H1 (cell line): ENCODE data around the gene DERL3. TPM values are rescaled to one million over a fixed set of nuclear protein-coding genes. Genes with fewer than 3 reads are reported as not detected.

Experiments used
- CTCF ChIA-PET: fragments of 300-600 bp; sonication (Branson Sonifier 250); formaldehyde crosslinking; loops from one replicate; lab custom pipeline; 2021; ENCODE audit not compliant: partially characterized antibody; lab: Charles Lee
- POLR2A ChIA-PET: fragments of 300-600 bp; sonication (Branson Sonifier 250); formaldehyde crosslinking; loops from one replicate; lab custom pipeline; 2021; ENCODE audit warnings: inconsistent platforms; ENCODE audit not compliant: partially characterized antibody; lab: Charles Lee
- DNase-seq, 2 experiments: peaks; one replicate each; pipeline versions ENCODE4 v3.0.0 to v3.0.0-alpha.2; 2010 to 2022; ENCODE audit warnings: low spot score in 2 of 2, low read depth in 1 of 2, mixed read lengths in 1 of 2
- FAIRE-seq: peaks from 2 replicates; lab custom pipeline; 2011; peaks lifted over from hg19 to GRCh38; lab: Jason Lieb, UNC
- H2AFZ ChIP-seq: 2 replicates; pipeline ENCODE4 v1.8.1; 2012; ENCODE audit warnings: low read length, inconsistent platforms
- H2AK5ac ChIP-seq: 2 replicates; pipeline ENCODE4 v1.6.1; 2013; ENCODE audit warnings: low read depth, low read length
- H2BK120ac ChIP-seq: replicated peaks from 2 replicates; pipeline ENCODE3; 2013; ENCODE audit warnings: low read depth, low read length, inconsistent platforms
- H2BK12ac ChIP-seq: 2 replicates; pipeline ENCODE4 v1.6.1; 2013; ENCODE audit warnings: low read depth, low read length
- H2BK15ac ChIP-seq: 2 replicates; pipeline ENCODE4 v1.6.1; 2013; ENCODE audit warnings: low read length
- H2BK20ac ChIP-seq: 2 replicates; pipeline ENCODE4 v1.6.1; 2013; ENCODE audit warnings: low read length
- H2BK5ac ChIP-seq: 2 replicates; pipeline ENCODE4 v1.6.1; 2013; ENCODE audit warnings: low read depth, low read length
- H3K14ac ChIP-seq: 2 replicates; pipeline ENCODE4 v1.6.1; 2013; ENCODE audit warnings: inconsistent platforms; ENCODE audit not compliant: insufficient read length
- H3K18ac ChIP-seq: 2 replicates; pipeline ENCODE4 v1.6.1; 2013; ENCODE audit warnings: low read length; ENCODE audit errors: extremely low read depth
- H3K23ac ChIP-seq: 2 replicates; pipeline ENCODE4 v1.6.1; 2013; ENCODE audit warnings: inconsistent platforms; ENCODE audit not compliant: insufficient read length
- H3K23me2 ChIP-seq: 2 replicates; pipeline ENCODE4 v1.6.1; 2013; ENCODE audit warnings: low read depth, low read length
- H3K27ac ChIP-seq: 2 replicates; pipeline ENCODE4 v1.6.1; 2011; ENCODE audit warnings: low read depth, low read length, inconsistent platforms
- H3K27me3 ChIP-seq, 4 experiments: replicated peaks in 1 of 4; 1 replicate in 1 of 4; 2 replicates in 3 of 4; pipeline versions ENCODE4 v1.6.1 to v1.8.1; 2011 to 2013; ENCODE audit warnings: low read length in 3 of 4, mild to moderate bottlenecking in 3 of 4, inconsistent platforms in 2 of 4, mixed read lengths in 2 of 4, moderate library complexity in 1 of 4; ENCODE audit not compliant: control insufficient read depth in 3 of 4, insufficient read depth in 3 of 4; ENCODE audit errors: extremely low read depth in 1 of 4
- H3K36me3 ChIP-seq, 4 experiments: 2 replicates each; pipeline versions ENCODE4 v1.6.1 to v1.8.1; 2011 to 2013; ENCODE audit warnings: mild to moderate bottlenecking in 4 of 4, low read length in 3 of 4, moderate library complexity in 2 of 4, control low read depth in 1 of 4, inconsistent platforms in 1 of 4; ENCODE audit not compliant: insufficient read depth in 4 of 4, control insufficient read depth in 2 of 4
- H3K4ac ChIP-seq: replicated peaks from 2 replicates; pipeline ENCODE3; 2013; ENCODE audit warnings: low read length, low read depth, mixed read lengths, inconsistent platforms; ENCODE audit not compliant: insufficient read length
- H3K4me1 ChIP-seq, 4 experiments: replicated peaks in 1 of 4; 1 replicate in 1 of 4; 2 replicates in 3 of 4; pipeline versions ENCODE4 v1.6.1 to v1.8.1; 2011 to 2013; ENCODE audit warnings: low read length in 3 of 4, inconsistent platforms in 2 of 4, mixed read lengths in 1 of 4; ENCODE audit not compliant: insufficient read depth in 4 of 4, control insufficient read depth in 3 of 4
- H3K4me2 ChIP-seq, 2 experiments: 2 replicates each; pipeline versions ENCODE4 v1.6.1 to v1.8.1; 2011 to 2013; ENCODE audit warnings: low read depth in 2 of 2, low read length in 2 of 2, control low read depth in 1 of 2, inconsistent platforms in 1 of 2, mild to moderate bottlenecking in 1 of 2; ENCODE audit not compliant: insufficient read depth in 1 of 2
- H3K4me3 ChIP-seq, 4 experiments: fragments of 200-600, 300-600 bp in 1 of 4; sonication (generic), shearing (Covaris generic), sonication (Bioruptor Twin) in 1 of 4; 2 replicates each; pipeline versions ENCODE4 v1.5.1 to v1.8.1; 2011 to 2016; ENCODE audit warnings: low read length in 4 of 4, low read depth in 3 of 4, control low read depth in 2 of 4, inconsistent platforms in 2 of 4, mild to moderate bottlenecking in 2 of 4, mixed read lengths in 1 of 4, moderate library complexity in 1 of 4; ENCODE audit not compliant: insufficient read depth in 2 of 4; ENCODE audit errors: extremely low read depth in 1 of 4
- H3K56ac ChIP-seq: replicated peaks from 2 replicates; pipeline ENCODE3; 2013; ENCODE audit warnings: low read depth, mild to moderate bottlenecking, mixed read lengths, low read length, inconsistent platforms; ENCODE audit not compliant: insufficient read length
- H3K79me1 ChIP-seq: 2 replicates; pipeline ENCODE4 v1.6.1; 2013; ENCODE audit warnings: low read depth, low read length, control low read depth
- H3K79me2 ChIP-seq, 2 experiments: 2 replicates each; pipeline versions ENCODE4 v1.6.1 to v1.8.1; 2012 to 2013; ENCODE audit warnings: low read length in 2 of 2, mild to moderate bottlenecking in 2 of 2, inconsistent platforms in 1 of 2; ENCODE audit not compliant: insufficient read depth in 2 of 2, control insufficient read depth in 1 of 2
- H3K9ac ChIP-seq, 4 experiments: replicated peaks in 1 of 4; 1 replicate in 1 of 4; 2 replicates in 3 of 4; pipeline versions ENCODE4 v1.6.1 to v1.8.1; 2011 to 2013; ENCODE audit warnings: low read depth in 3 of 4, low read length in 3 of 4, control low read depth in 2 of 4, mild to moderate bottlenecking in 2 of 4, moderate library complexity in 2 of 4, inconsistent platforms in 1 of 4; ENCODE audit errors: extremely low read depth in 1 of 4
- H3K9me3 ChIP-seq, 2 experiments: 2 replicates each; pipeline versions ENCODE4 v1.6.1 to v1.8.1; 2012 to 2013; ENCODE audit warnings: mild to moderate bottlenecking in 2 of 2, moderate library complexity in 2 of 2, control low read depth in 1 of 2, inconsistent platforms in 1 of 2, low read depth in 1 of 2, low read length in 1 of 2, mixed read lengths in 1 of 2; ENCODE audit not compliant: insufficient read depth in 2 of 2
- H4K20me1 ChIP-seq, 2 experiments: replicated peaks in 1 of 2; 2 replicates each; pipeline versions ENCODE3 to v1.8.1; 2011 to 2013; ENCODE audit warnings: inconsistent platforms in 2 of 2, low read length in 2 of 2, mild to moderate bottlenecking in 1 of 2; ENCODE audit not compliant: insufficient read depth in 2 of 2, control insufficient read depth in 1 of 2
- H4K5ac ChIP-seq: 2 replicates; pipeline ENCODE4 v1.6.1; 2013; ENCODE audit warnings: low read length, low read depth, mixed read lengths, inconsistent platforms; ENCODE audit not compliant: insufficient read length
- H4K8ac ChIP-seq: 2 replicates; pipeline ENCODE4 v1.8.0; 2013; ENCODE audit warnings: mild to moderate bottlenecking, moderate library complexity, low read length, inconsistent platforms; ENCODE audit not compliant: insufficient read depth; ENCODE audit errors: extremely low read depth
- H4K91ac ChIP-seq: replicated peaks from 2 replicates; pipeline ENCODE3; 2013; ENCODE audit warnings: low read length, mixed read lengths, inconsistent platforms; ENCODE audit not compliant: insufficient read length
- CHD2 ChIP-seq: IDR thresholded peaks from 2 replicates; pipeline ENCODE4 v1.6.1; 2012; ENCODE audit warnings: low read length, improper control_type of control experiment
- CREB1 ChIP-seq: IDR thresholded peaks from 2 replicates; pipeline ENCODE4 v1.6.1; 2012; ENCODE audit warnings: inconsistent platforms
- EP300 ChIP-seq, 2 experiments: IDR thresholded peaks; 1 replicate in 1 of 2; 2 replicates in 1 of 2; pipeline ENCODE4 v1.6.1; 2011 to 2012; ENCODE audit warnings: low read depth in 2 of 2, low read length in 2 of 2, mild to moderate bottlenecking in 2 of 2, borderline replicate concordance in 1 of 2, inconsistent platforms in 1 of 2, moderate library complexity in 1 of 2
- EZH2 ChIP-seq: fragments of 200-600 bp; sonication (generic); IDR thresholded peaks from 2 replicates; pipeline ENCODE4 v1.7.1; 2012; ENCODE audit warnings: low read depth, mild to moderate bottlenecking, moderate library complexity, low read length, inconsistent platforms; ENCODE audit not compliant: severe bottlenecking
- HDAC6 ChIP-seq: IDR thresholded peaks from one replicate; pipeline ENCODE4 v1.7.1; 2012; ENCODE audit warnings: low read depth, mild to moderate bottlenecking, inconsistent platforms, low read length, moderate library complexity
- JUN ChIP-seq: IDR thresholded peaks from 2 replicates; pipeline ENCODE4 v1.6.1; 2011; ENCODE audit warnings: low read depth, mild to moderate bottlenecking, improper control_type of control experiment, low read length
- SIN3A ChIP-seq, 2 experiments: IDR thresholded peaks in 1 of 2; conservative IDR thresholded peaks in 1 of 2; 2 replicates each; pipeline ENCODE4 v1.6.1; 2011 to 2012; ENCODE audit warnings: low read length in 2 of 2, improper control_type of control experiment in 1 of 2, low read depth in 1 of 2, mild to moderate bottlenecking in 1 of 2
- SIX5 ChIP-seq: IDR thresholded peaks from 2 replicates; pipeline ENCODE4 v1.6.1; 2011; ENCODE audit warnings: mild to moderate bottlenecking, low read depth, low read length
- SRF ChIP-seq: IDR thresholded peaks from 2 replicates; pipeline ENCODE4 v1.6.1; 2011; ENCODE audit warnings: mild to moderate bottlenecking, low read depth, low read length, moderate library complexity
- YY1 ChIP-seq: IDR thresholded peaks from 2 replicates; pipeline ENCODE4 v1.6.1; 2011; ENCODE audit warnings: low read depth, mild to moderate bottlenecking, low read length
- WGBS, 2 experiments: shearing (Covaris generic) in 1 of 2; methylation state at CpG; one replicate each; pipeline versions ENCODE4 v1.1.6 to v1.1.7; 2013 to 2015; ENCODE audit warnings: low lambda C conversion rate in 2 of 2, mixed read lengths in 2 of 2, inconsistent platforms in 1 of 2, low coverage in 1 of 2, missing lambda C conversion rate in 1 of 2; ENCODE audit not compliant: insufficient replicate concordance in 2 of 2, insufficient coverage in 1 of 2, insufficient read length in 1 of 2; ENCODE audit errors: extremely low coverage in 1 of 2, missing lambda C conversion rate in 1 of 2; 5-methylcytosine and 5-hydroxymethylcytosine counted together
- polyA plus RNA-seq, 7 experiments: library from polyadenylated mRNA; depleted of rRNA in 3 of 7; stranded (reverse) in 5 of 7; unstranded in 2 of 7; fragments of >200 nt in 5 of 7; fragments of 200-250 nt in 2 of 7; gene quantifications; 1 replicate in 5 of 7; 2 replicates in 1 of 7; 4 replicates in 1 of 7; pipeline versions ENCODE4 v1.2.1 to v1.2.3, GENCODE V29; 2011 to 2013; ENCODE audit warnings: missing spikeins in 2 of 7, mixed read lengths in 2 of 7
- total RNA-seq: library from RNA; stranded (reverse); fragmentation: NEBNext Ultra II Directional; extraction: Animal tissue kit (Norgen Biotek cat#: 25700); gene quantifications from 2 replicates; pipeline ENCODE4 v1.2.1, GENCODE V29; 2021
- TF ChIP-seq, protein P1 (sequence below), 3 experiments: IDR thresholded peaks; 1 replicate in 2 of 3; 2 replicates in 1 of 3; pipeline versions ENCODE4 v1.5.1 to v1.6.1; 2011; ENCODE audit warnings: low read length in 3 of 3, mild to moderate bottlenecking in 3 of 3, inconsistent platforms in 2 of 3, low read depth in 1 of 3, moderate library complexity in 1 of 3; ENCODE audit not compliant: insufficient read depth in 1 of 3; ENCODE audit errors: control extremely low read depth in 1 of 3

Gene DERL3
- total and polyA plus RNA-seq, 2 of the 8 experiments (the other 6 are each of a cell fraction or from before 2014, with no cell fraction given) = 8.7 to 19.5 TPM

DNA sequence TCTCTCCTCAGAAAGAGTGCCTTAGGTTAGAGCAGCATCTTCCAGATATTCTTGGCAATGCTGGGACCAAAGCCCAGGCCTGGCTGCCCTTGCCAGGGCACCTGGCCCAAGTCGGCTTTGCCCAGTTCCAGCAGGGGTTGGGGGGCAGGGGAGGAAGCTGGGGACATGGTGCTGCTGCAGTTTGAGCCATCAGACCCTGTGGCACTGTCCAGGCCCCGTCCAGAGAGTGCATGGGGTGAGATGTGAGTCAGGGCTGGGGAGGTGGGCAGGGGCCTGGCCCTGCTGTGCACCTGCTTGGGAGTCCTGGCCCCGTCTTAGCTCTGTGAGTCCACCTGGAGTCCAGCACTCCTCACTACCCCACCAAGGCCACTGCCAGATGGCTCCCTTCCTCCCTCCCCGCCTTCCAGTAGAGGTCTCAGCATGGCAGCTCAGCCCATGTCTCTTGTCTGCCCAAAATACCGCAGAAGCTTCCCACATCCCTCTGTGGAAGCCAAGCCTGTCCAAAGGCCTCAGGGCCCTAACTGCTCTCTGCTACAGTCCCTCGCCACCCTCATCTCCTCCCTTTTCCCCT is 16.6 kb downstream of the DERL3 start:
- WGBS, 2 experiments = 80% methylated on average over 6 of the region's 6 CpGs; no CpG with 5 or more reads in 1 of the 2 experiments
- H3K23ac ChIP-seq = no peak overlapping the region
- no peaks in the 10 kb centered on the region for H3K4me1 ChIP-seq
- no peak overlapping the region for H3K9ac ChIP-seq
- FAIRE-seq (no peak), DNase-seq (no peak)
- no peak overlapping the region for H3K56ac ChIP-seq
- peak overlapping the region; percentile 35; the same call in 1 of the 2 replicates for H2BK5ac ChIP-seq
- no peaks in the 10 kb centered on the region for H3K79me1 ChIP-seq
- no peak overlapping the region for H4K8ac ChIP-seq
- H2AFZ ChIP-seq = no peak overlapping the region
- no peak overlapping the region for H4K91ac ChIP-seq
- no peak overlapping the region for H3K14ac ChIP-seq
- H2BK15ac ChIP-seq = no peak overlapping the region
- H3K9me3 ChIP-seq = no peaks in the 10 kb centered on the region
- no peak overlapping the region for H3K4ac ChIP-seq
- no peak overlapping the region for H2BK120ac ChIP-seq
- H2AK5ac ChIP-seq = no peak overlapping the region
- no peak overlapping the region for H3K4me2 ChIP-seq
- ChIA-PET CTCF (interaction anchor here (1.2 kb wide), 1 partner anchor 11 kb away, joined by 4 read pairs; no protein-coding TSS in a partner anchor), POLR2A (interaction anchor here (1.1 to 2.2 kb wide), 2 partner anchors 14 to 21 kb away, joined by 4 to 8 read pairs; no protein-coding TSS in a partner anchor)
- H2BK12ac ChIP-seq = no peak overlapping the region
- no peak overlapping the region for H3K27ac ChIP-seq
- no peak overlapping the region for H2BK20ac ChIP-seq
- H4K5ac ChIP-seq = no peak overlapping the region
- no peaks in the 10 kb centered on the region for H3K23me2 ChIP-seq
- peaks cover 13 to 63% (median 28%) of the 10 kb centered on the region in 4 experiments for H3K36me3 ChIP-seq
- no peak overlapping the region for H3K4me3 ChIP-seq
- H4K20me1 ChIP-seq = peaks cover 0 to 4% of the 10 kb centered on the region in 2 experiments
- H3K27me3 ChIP-seq = no peaks in the 10 kb centered on the region
- H3K18ac ChIP-seq = no peak overlapping the region
- no peaks in the 10 kb centered on the region for H3K79me2 ChIP-seq
- TF ChIP-seq CHD2 = no peak
- no peak for TF ChIP-seq HDAC6
- TF ChIP-seq JUN = no peak
- TF ChIP-seq, protein P1, sequence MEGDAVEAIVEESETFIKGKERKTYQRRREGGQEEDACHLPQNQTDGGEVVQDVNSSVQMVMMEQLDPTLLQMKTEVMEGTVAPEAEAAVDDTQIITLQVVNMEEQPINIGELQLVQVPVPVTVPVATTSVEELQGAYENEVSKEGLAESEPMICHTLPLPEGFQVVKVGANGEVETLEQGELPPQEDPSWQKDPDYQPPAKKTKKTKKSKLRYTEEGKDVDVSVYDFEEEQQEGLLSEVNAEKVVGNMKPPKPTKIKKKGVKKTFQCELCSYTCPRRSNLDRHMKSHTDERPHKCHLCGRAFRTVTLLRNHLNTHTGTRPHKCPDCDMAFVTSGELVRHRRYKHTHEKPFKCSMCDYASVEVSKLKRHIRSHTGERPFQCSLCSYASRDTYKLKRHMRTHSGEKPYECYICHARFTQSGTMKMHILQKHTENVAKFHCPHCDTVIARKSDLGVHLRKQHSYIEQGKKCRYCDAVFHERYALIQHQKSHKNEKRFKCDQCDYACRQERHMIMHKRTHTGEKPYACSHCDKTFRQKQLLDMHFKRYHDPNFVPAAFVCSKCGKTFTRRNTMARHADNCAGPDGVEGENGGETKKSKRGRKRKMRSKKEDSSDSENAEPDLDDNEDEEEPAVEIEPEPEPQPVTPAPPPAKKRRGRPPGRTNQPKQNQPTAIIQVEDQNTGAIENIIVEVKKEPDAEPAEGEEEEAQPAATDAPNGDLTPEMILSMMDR (IDR thresholded peaks at IDR 0.05; ENCODE audit: control extremely low read depth in 1 of 3, insufficient read depth in 1 of 3, low read depth in 1 of 3, low read length in 3 of 3) = no peak
- TF ChIP-seq SIX5 = no peak
- no peak for TF ChIP-seq YY1
- TF ChIP-seq EZH2 = no peak
- no peak for TF ChIP-seq CREB1
- no peak for TF ChIP-seq EP300 (IDR thresholded peaks at IDR 0.05; ENCODE audit: borderline replicate concordance in 1 of 2, low read depth in 2 of 2, low read length in 2 of 2)
- TF ChIP-seq SRF = no peak
- no peak for TF ChIP-seq SIN3A (conservative IDR thresholded peaks at IDR 0.05 in 1 of 2, IDR thresholded peaks at IDR 0.05 in 1 of 2; ENCODE audit: low read depth in 1 of 2, low read length in 2 of 2)
